Thyroid gland (tissue), 4 donors: ENCODE results near the gene NUP98. TPM values are rescaled to one million over a fixed set of nuclear protein-coding genes. Genes with fewer than 3 reads are reported as not detected.

Experiments used
- DNase-seq, 2 donors: peaks; one replicate each; pipeline ENCODE4 v3.0.0-alpha.2; 2019
- H3K27ac ChIP-seq, 3 donors: fragments of 200-600 bp; sonication (generic); 1 replicate in 2 of 3; 2 replicates in 1 of 3; pipeline ENCODE4 v1.5.1; 2016 to 2019; ENCODE audit warnings: mild to moderate bottlenecking in 1 of 3, moderate library complexity in 1 of 3
- H3K27me3 ChIP-seq: fragments of 200-600 bp; sonication (generic); one replicate; pipeline ENCODE4 v1.5.1; 2019
- H3K36me3 ChIP-seq, 2 donors: fragments of 200-600 bp; sonication (generic); one replicate each; pipeline ENCODE4 v1.5.1; 2016 to 2019
- H3K4me1 ChIP-seq, 2 donors: fragments of 200-600 bp; sonication (generic); one replicate each; pipeline ENCODE4 v1.5.1; 2017 to 2019
- H3K4me3 ChIP-seq, 3 donors: fragments of 200-600 bp; sonication (generic); replicated peaks in 1 of 3; 1 replicate in 2 of 3; 2 replicates in 1 of 3; pipeline ENCODE4 v1.5.1; 2016; ENCODE audit warnings: mild to moderate bottlenecking in 1 of 3
- H3K9me3 ChIP-seq: fragments of 200-600 bp; sonication (generic); one replicate; pipeline ENCODE4 v1.5.1; 2017
- POLR2A ChIP-seq, 2 donors: fragments of 450-650 bp; IDR thresholded peaks; one replicate each; pipeline ENCODE4 v1.6.1; 2017; ENCODE audit warnings: antibody characterized with exemption in 2 of 2, mild to moderate bottlenecking in 2 of 2, moderate library complexity in 1 of 2
- WGBS, 2 donors: methylation state at CpG; one replicate each; pipeline ENCODE4 v1.1.5; 2017; 5-methylcytosine and 5-hydroxymethylcytosine counted together
- intact Hi-C: fragments of 100-400 bp; cut with DNase I; formaldehyde crosslinking; loops from one replicate; pipeline ENCODE4 v1.15.1; 2023
- total RNA-seq, 4 donors: library from RNA; depleted of rRNA; stranded (reverse); fragments of >200 nt; gene quantifications; one replicate each; pipeline ENCODE4 v1.2.3, GENCODE V29; 2016
- TF ChIP-seq, protein P1 (sequence below), 6 experiments: fragments of 200-600 bp in 3 of 6; fragments of 450-650 bp in 3 of 6; sonication (generic) in 3 of 6; IDR thresholded peaks; one replicate each; pipeline ENCODE4 v1.5.1; 2016 to 2019; ENCODE audit warnings: antibody characterized with exemption in 6 of 6, mild to moderate bottlenecking in 2 of 6, inconsistent platforms in 1 of 6, moderate library complexity in 1 of 6

Gene NUP98
- total RNA-seq, 4 donors from 2014 or later: 117 to 188 (median 160) TPM

DNA sequence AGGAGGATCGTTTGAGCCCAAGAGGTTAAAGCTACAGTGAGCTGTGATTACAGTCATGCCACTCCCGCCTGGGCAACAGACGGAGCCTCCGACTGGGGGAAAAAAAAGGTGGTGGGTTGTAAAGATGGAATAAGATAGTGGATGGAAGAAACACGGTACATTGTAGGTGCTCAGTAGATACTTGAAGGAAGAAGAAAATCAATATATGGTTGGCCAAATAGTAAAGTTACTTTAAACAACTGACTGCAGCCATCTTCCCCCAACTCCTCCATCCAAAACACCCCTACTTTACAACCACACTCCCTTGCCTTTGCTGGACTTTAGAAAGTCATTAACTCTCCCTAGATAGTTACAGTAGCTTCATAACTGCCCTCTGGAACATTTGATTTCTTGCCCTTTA lies 2.5 kb upstream of the NUP98 start:
- intact Hi-C loops: no loop called here
- 87 to 90% methylated on average over 4 to 5 of the region's 5 CpGs for WGBS, 2 donors

DNA sequence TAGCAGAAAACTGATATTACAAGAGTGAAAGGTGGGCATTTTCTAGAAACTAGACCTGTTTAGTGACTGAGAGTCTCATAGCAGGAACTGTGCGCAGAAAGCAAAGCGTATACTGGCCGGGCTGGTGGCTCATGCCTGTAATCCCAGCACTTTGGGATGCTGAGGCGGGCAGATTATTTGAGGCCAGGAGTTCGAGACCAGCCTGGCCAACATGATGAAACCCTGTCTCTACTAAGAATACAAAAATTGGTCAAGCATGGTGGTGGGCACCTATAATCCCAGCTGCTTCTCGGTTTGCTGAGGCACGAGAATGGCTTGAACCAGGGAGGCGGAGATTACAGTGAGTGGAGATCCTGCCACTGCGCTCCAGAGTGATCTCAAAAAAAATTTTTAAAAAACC lies 1.8 kb upstream of the NUP98 start:
- no peak for DNase-seq

More for the DNA sequence above, 2.5 kb upstream of the NUP98 start:
- no peaks in the 10 kb centered on the region for H3K27me3 ChIP-seq
- TF ChIP-seq, protein P1, sequence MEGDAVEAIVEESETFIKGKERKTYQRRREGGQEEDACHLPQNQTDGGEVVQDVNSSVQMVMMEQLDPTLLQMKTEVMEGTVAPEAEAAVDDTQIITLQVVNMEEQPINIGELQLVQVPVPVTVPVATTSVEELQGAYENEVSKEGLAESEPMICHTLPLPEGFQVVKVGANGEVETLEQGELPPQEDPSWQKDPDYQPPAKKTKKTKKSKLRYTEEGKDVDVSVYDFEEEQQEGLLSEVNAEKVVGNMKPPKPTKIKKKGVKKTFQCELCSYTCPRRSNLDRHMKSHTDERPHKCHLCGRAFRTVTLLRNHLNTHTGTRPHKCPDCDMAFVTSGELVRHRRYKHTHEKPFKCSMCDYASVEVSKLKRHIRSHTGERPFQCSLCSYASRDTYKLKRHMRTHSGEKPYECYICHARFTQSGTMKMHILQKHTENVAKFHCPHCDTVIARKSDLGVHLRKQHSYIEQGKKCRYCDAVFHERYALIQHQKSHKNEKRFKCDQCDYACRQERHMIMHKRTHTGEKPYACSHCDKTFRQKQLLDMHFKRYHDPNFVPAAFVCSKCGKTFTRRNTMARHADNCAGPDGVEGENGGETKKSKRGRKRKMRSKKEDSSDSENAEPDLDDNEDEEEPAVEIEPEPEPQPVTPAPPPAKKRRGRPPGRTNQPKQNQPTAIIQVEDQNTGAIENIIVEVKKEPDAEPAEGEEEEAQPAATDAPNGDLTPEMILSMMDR (IDR thresholded peaks at IDR 0.05): no peak
- TF ChIP-seq POLR2A (IDR thresholded peaks at IDR 0.05): no peak
- no peaks in the 10 kb centered on the region for H3K36me3 ChIP-seq
- H3K9me3 ChIP-seq: no peaks in the 10 kb centered on the region
- peaks cover 26 to 27% of the 10 kb centered on the region in 2 donors for H3K4me1 ChIP-seq
- no peak overlapping the region for H3K27ac ChIP-seq
- no peak for DNase-seq
- no peak overlapping the region for H3K4me3 ChIP-seq

DNA sequence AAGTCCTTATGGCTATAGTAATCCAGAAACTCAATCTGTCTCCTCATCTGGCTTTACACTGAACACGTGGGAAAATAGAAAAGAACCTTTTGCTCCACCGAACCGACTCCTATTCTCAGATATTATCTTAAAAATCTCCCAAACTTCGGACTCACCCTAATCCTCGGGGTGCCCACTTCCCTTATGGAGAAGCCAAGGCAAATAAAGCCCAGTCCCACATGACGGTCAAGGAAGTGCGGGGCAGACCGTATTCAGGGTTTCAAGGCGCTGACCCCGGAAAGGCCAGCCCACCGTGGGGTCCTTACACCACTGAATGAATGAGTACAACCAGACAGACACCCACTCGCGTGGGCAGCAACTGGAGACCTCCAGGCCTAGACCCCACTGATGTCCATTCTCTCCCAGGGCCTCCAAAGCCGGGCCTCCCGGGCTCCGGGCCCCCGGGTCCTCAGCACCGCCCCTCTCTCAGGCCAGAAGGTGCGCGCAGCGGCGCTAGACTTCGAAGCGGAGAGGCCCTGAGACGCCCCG lies 489 bp downstream of the NUP98 start:
- WGBS, 2 donors: 0 to 1% methylated on average over 13 to 16 of the region's 26 CpGs

More for the DNA sequence above, 1.8 kb upstream of the NUP98 start:
- 89 to 92% methylated on average over 9 of the region's 9 CpGs for WGBS, 2 donors
- Histone ChIP-seq H3K36me3 (no peaks in the 10 kb centered on the region), H3K27ac (no peak overlapping the region), H3K4me3 (no peak overlapping the region), H3K9me3 (no peaks in the 10 kb centered on the region), H3K27me3 (no peaks in the 10 kb centered on the region), H3K4me1 (peaks cover 26 to 30% of the 10 kb centered on the region in 2 donors)
- intact Hi-C loops: no loop called here
- TF ChIP-seq POLR2A (IDR thresholded peaks at IDR 0.05): no peak
- TF ChIP-seq, protein P1 (IDR thresholded peaks at IDR 0.05): no peak

DNA sequence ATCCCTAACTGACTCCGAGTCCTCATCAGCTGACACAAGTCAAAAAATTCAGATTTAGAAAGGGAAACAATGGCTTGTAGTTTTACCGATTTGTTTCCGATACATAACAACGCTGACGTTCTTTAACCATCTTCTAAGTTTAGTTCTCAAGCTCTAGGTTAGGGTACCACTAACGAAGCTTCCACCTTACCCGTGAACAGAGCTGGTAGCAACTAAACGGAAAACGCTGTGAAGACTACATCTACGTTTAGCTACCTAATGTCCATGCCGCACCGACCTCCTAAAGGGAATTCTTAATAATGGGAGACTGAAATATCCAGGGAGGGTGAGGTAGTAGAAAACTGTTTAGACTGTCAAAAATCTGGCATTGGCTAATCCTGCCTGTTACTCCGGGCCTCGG lies 1.0 kb downstream of the NUP98 start:
- 15 to 22% methylated on average over 14 of the region's 14 CpGs for WGBS, 2 donors
- Histone ChIP-seq H3K4me1 (peaks cover 22 to 25% of the 10 kb centered on the region in 2 donors), H3K27me3 (no peaks in the 10 kb centered on the region), H3K36me3 (peaks cover 0 to 13% of the 10 kb centered on the region in 2 donors), H3K9me3 (no peaks in the 10 kb centered on the region), H3K4me3 (peak overlapping the region in 2 of 3 donors; percentile 59 to 95), H3K27ac (peak overlapping the region in 2 of 3 donors; percentile 80 to 96)
- no peak for DNase-seq
- intact Hi-C loops: no loop called here
- no peak for TF ChIP-seq POLR2A (IDR thresholded peaks at IDR 0.05)
- TF ChIP-seq, protein P1 (IDR thresholded peaks at IDR 0.05): no peak

More for the DNA sequence above, 489 bp downstream of the NUP98 start:
- Histone ChIP-seq H3K4me3 (peak overlapping the region; percentile 59 to 95 (median 69)), H3K36me3 (peaks cover 0 to 13% of the 10 kb centered on the region in 2 donors), H3K4me1 (peaks cover 22 to 25% of the 10 kb centered on the region in 2 donors), H3K27me3 (no peaks in the 10 kb centered on the region), H3K27ac (peak overlapping the region; percentile 78 to 96 (median 80)), H3K9me3 (no peaks in the 10 kb centered on the region)
- TF ChIP-seq, protein P1 (IDR thresholded peaks at IDR 0.05): no peak
- no peak for TF ChIP-seq POLR2A (IDR thresholded peaks at IDR 0.05)
- intact Hi-C loops: no loop called here
- DNase-seq: peak in 1 of 2 donors; percentile 61

DNA sequence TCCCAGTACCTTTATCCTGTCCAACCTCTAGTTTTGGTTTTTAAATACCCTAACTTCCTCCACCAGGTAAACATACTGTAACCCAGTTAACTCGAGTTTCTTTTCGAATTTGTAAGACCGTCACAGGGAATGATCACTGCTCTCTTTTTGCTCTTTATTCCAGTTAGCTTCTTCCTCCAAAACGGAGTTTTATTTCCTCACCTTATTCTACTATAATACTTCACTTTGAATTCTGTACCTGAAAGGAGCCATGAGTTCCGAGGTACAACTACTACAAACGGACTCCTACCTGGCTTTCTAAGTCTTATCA lies 1.4 kb downstream of the NUP98 start:
- peaks cover 22 to 25% of the 10 kb centered on the region in 2 donors for H3K4me1 ChIP-seq
- H3K9me3 ChIP-seq: no peaks in the 10 kb centered on the region
- DNase-seq: no peak
- H3K36me3 ChIP-seq: peaks cover 0 to 13% of the 10 kb centered on the region in 2 donors
- peak overlapping the region in 1 of 3 donors; percentile 48 for H3K27ac ChIP-seq
- H3K4me3 ChIP-seq: peak overlapping the region in 2 of 3 donors; percentile 59 to 95
- intact Hi-C loops: no loop called here
- no peak for TF ChIP-seq POLR2A (IDR thresholded peaks at IDR 0.05)
- TF ChIP-seq, protein P1 (IDR thresholded peaks at IDR 0.05): no peak
- WGBS, 2 donors: 44 to 53% methylated on average over 6 of the region's 6 CpGs
- H3K27me3 ChIP-seq: no peaks in the 10 kb centered on the region
